K562 (cell line): ENCODE data around the gene CCZ1B. TPM values are rescaled to one million over a fixed set of nuclear protein-coding genes. Genes with fewer than 3 reads are reported as not detected.
"Not testable (repeated sequence)": the region's sequence is repeated elsewhere in the genome, so short reads cannot be mapped to it uniquely, and the experiment has no call there.

Source experiments
- ATAC-seq: fragments of 200-7000 bp; cut with Tn5 transposase; 3 replicates; pipeline ENCODE4 v1.9.1; 2020; ENCODE audit warnings: moderate library complexity
- BruUV-seq: library from RNA; stranded (reverse); fragments of 400-500 nt; replicated peaks from 2 replicates; lab custom pipeline; 2021; lab: Mats Ljungman, UMichigan
- CTCF ChIA-PET: fragments of 300-600 bp; formaldehyde crosslinking; extraction: SDS; loops from one replicate; lab custom pipeline; 2021; ENCODE audit warnings: low intra/inter-chr PET ratio; lab: Yijun Ruan, JAX
- POLR2A ChIA-PET: fragments of 300-600, 350-650 bp; sonication (Branson Sonifier 250); formaldehyde crosslinking; extraction: SDS; loops from one replicate; lab custom pipeline; 2021; ENCODE audit warnings: antibody characterized with exemption, inconsistent platforms; lab: Yijun Ruan, JAX
- DNase-seq, 4 experiments: peaks; one replicate each; pipeline versions ENCODE4 v3.0.0 to v3.0.0-alpha.2; 2011 to 2018; ENCODE audit warnings: low spot score in 3 of 4, mixed read lengths in 3 of 4; ENCODE audit errors: extremely low read depth in 1 of 4
- FAIRE-seq: peaks from 2 replicates; lab custom pipeline; 2011; peaks lifted over from hg19 to GRCh38; lab: Jason Lieb, UNC
- H2AFZ ChIP-seq: 2 replicates; pipeline ENCODE4 v1.6.0; 2011; ENCODE audit warnings: low read depth, low read length, control low read depth, inconsistent platforms
- H3K27ac ChIP-seq: fragments of 200-600 bp; 3 replicates; pipeline ENCODE4 v1.8.0; 2011; ENCODE audit warnings: low read depth, mild to moderate bottlenecking, control low read depth, inconsistent platforms, low read length, moderate library complexity, mixed read lengths; ENCODE audit errors: extremely low read depth
- H3K27me3 ChIP-seq, 2 experiments: fragments of 300-600 bp in 1 of 2; 2 replicates in 1 of 2; 3 replicates in 1 of 2; pipeline versions ENCODE4 v1.6.0 to v1.8.0; 2011; ENCODE audit warnings: inconsistent platforms in 2 of 2, low read length in 2 of 2, mild to moderate bottlenecking in 1 of 2, mixed read lengths in 1 of 2, moderate library complexity in 1 of 2; ENCODE audit not compliant: control insufficient read depth in 2 of 2, insufficient read depth in 2 of 2
- H3K36me3 ChIP-seq: fragments of 300-600 bp; 3 replicates; pipeline ENCODE4 v1.8.0; 2011; ENCODE audit warnings: mild to moderate bottlenecking, low read length, inconsistent platforms; ENCODE audit not compliant: control insufficient read depth, insufficient read depth
- H3K4me1 ChIP-seq, 2 experiments: fragments of 200-600 bp in 1 of 2; replicated peaks in 1 of 2; 2 replicates in 1 of 2; 3 replicates in 1 of 2; pipeline versions ENCODE4 v1.5.1 to v1.8.0; 2011; ENCODE audit warnings: inconsistent platforms in 2 of 2, low read length in 2 of 2, mild to moderate bottlenecking in 1 of 2, mixed read lengths in 1 of 2, moderate library complexity in 1 of 2; ENCODE audit not compliant: control insufficient read depth in 2 of 2, insufficient read depth in 2 of 2
- H3K4me2 ChIP-seq: 2 replicates; pipeline ENCODE4 v1.6.1; 2011; ENCODE audit warnings: low read length, control low read depth, inconsistent platforms, mixed read lengths; ENCODE audit not compliant: insufficient read depth
- H3K4me3 ChIP-seq: fragments of 200-600 bp; sonication (generic), shearing (Covaris generic); 2 replicates; pipeline ENCODE4 v1.5.1; 2016; ENCODE audit warnings: control low read depth, inconsistent platforms
- H3K79me2 ChIP-seq: fragments of 200-600 bp; 3 replicates; pipeline ENCODE4 v1.8.0; 2011; ENCODE audit warnings: low read length, inconsistent platforms; ENCODE audit not compliant: control insufficient read depth, insufficient read depth
- H3K9ac ChIP-seq, 2 experiments: 2 replicates each; pipeline versions ENCODE4 v1.6.0 to v1.6.1; 2011; ENCODE audit warnings: low read depth in 2 of 2, low read length in 2 of 2, control low read depth in 1 of 2, inconsistent platforms in 1 of 2, mild to moderate bottlenecking in 1 of 2, mixed read lengths in 1 of 2; ENCODE audit not compliant: insufficient read depth in 1 of 2
- H3K9me1 ChIP-seq: one replicate; pipeline ENCODE4 v1.6.0; 2011; ENCODE audit warnings: inconsistent platforms, mild to moderate bottlenecking, low read length, moderate library complexity; ENCODE audit not compliant: control insufficient read depth, insufficient read depth
- H3K9me3 ChIP-seq: replicated peaks from 2 replicates; pipeline ENCODE4 v1.5.1; 2011; ENCODE audit warnings: low read depth, low read length, inconsistent platforms; ENCODE audit not compliant: control insufficient read depth, insufficient read depth
- H4K20me1 ChIP-seq: replicated peaks from 2 replicates; pipeline ENCODE4 v1.6.1; 2011; ENCODE audit warnings: low read length, inconsistent platforms, mixed read lengths; ENCODE audit not compliant: control insufficient read depth, insufficient read depth
- WGBS: fragments of 100-300 bp; shearing (Covaris generic); methylation state at CpG from one replicate; pipeline ENCODE4 v1.1.6; 2016; ENCODE audit warnings: low coverage, mixed read lengths; ENCODE audit not compliant: insufficient coverage; ENCODE audit errors: missing lambda C conversion rate; 5-methylcytosine and 5-hydroxymethylcytosine counted together
- in situ Hi-C: fragments of 300-500 bp; cut with MboI; formaldehyde crosslinking; loops from 4 replicates; pipeline ENCODE4 v1.15.0; 2018; ENCODE audit warnings: inconsistent platforms, mixed read lengths
- intact Hi-C: fragments of 100-400 bp; cut with micrococcal nuclease; formaldehyde crosslinking; loops from 2 replicates; pipeline ENCODE4 v1.14.2; 2022
- polyA plus RNA-seq, 8 experiments: library from polyadenylated mRNA; depleted of rRNA in 4 of 8; stranded (reverse) in 5 of 8; unstranded in 3 of 8; fragments of >200 nt; fragmentation: Nextera tagmentation in 2 of 8; fragmentation: Illumina TruSeq in 1 of 8; extraction: Ambion mirVana in 2 of 8; extraction: Trizol in 1 of 8; gene quantifications; 2 replicates each; pipeline versions ENCODE4 v1.2.1 to v1.2.3, GENCODE V29; 2011 to 2014; ENCODE audit warnings: inconsistent platforms in 1 of 8, missing spikeins in 1 of 8
- total RNA-seq, 7 experiments: library from RNA; depleted of rRNA in 6 of 7; stranded (reverse); fragments of >200 nt in 6 of 7; fragmentation: Illumina TruSeq in 2 of 7; extraction: Trizol in 2 of 7; gene quantifications; 2 replicates each; pipeline versions ENCODE4 v1.2.1 to v1.2.3, GENCODE V29; 2011 to 2021; ENCODE audit warnings: low replicate concordance in 1 of 7

CCZ1B gene
- total and polyA plus RNA-seq, 9 of the 15 experiments (the other 6 are each of a cell fraction or from before 2014, with no cell fraction given): 8.1 to 78.5 (median 36.8) TPM

- BruUV-seq, H3K9me3 ChIP-seq, DNase-seq, H3K9me1 ChIP-seq, H2AFZ ChIP-seq, FAIRE-seq, POLR2A ChIA-PET, intact Hi-C loops, H3K4me3 ChIP-seq, H3K27ac ChIP-seq, CTCF ChIA-PET, in situ Hi-C loops, H3K9ac ChIP-seq, H3K79me2 ChIP-seq, H3K36me3 ChIP-seq, H4K20me1 ChIP-seq, H3K4me1 ChIP-seq, ATAC-seq, H3K4me2 ChIP-seq, H3K27me3 ChIP-seq: not testable (repeated sequence)
- WGBS: 87% methylated on average over 2 of the region's 2 CpGs
Observed at GRCh38 chr7:6813011-6813410, 13.1 kb downstream of the CCZ1B start.

DNA sequence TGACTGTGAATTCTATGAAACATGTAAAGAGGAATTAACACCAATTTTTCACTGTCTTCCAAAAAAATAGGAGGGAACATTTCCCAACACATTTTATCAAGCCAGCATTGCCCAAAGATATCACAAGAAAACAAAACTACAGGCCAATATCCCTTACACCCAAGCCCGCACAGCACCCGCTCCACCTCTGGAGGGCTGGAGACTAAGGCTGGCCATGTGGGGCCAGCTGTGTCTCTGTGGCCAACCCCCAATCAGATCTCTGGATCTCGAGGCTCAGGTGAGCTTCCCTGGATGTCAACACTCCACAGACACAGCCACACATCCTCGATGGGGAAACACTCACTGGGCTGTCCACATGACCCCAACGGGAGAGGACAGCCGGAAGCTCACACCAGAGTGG is 18.1 kb downstream of the CCZ1B start:
- WGBS: no CpG with 5 or more reads among the region's 6 CpGs

DNA sequence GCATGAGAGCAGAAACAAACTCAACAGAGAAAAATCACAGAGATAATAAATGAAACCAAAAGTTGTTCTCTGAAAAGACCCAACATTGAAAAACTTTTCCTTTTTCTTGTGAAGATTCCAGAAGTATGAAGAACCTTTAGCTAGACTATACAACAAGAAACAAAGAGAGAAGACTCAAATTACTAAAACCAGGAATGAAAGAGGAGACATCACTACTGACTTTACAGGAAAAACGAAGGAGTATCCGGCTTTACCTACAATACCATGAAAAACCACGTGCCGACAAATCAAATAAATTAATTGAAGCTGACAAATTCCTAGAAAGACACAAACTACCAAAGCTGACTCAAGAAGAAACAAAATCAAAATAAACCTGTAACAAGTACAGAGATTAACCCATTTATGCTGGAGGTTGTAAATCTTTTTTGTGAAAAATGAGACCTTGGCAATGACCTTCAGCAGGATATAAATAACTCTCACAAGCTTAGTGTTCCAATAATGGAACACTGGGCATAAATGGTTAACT is 18.6 kb downstream of the CCZ1B start:
- FAIRE-seq, CTCF ChIA-PET, POLR2A ChIA-PET, H3K4me2 ChIP-seq, H4K20me1 ChIP-seq, H3K79me2 ChIP-seq, H3K4me1 ChIP-seq, H3K36me3 ChIP-seq, ATAC-seq, BruUV-seq, intact Hi-C loops, H3K9ac ChIP-seq, H3K4me3 ChIP-seq, H3K9me1 ChIP-seq, DNase-seq, H3K9me3 ChIP-seq, H2AFZ ChIP-seq, H3K27me3 ChIP-seq, in situ Hi-C loops, H3K27ac ChIP-seq: not testable (repeated sequence)
- WGBS: no CpG with 5 or more reads among the region's 4 CpGs

More for the DNA sequence above, 18.1 kb downstream of the CCZ1B start:
- H4K20me1 ChIP-seq, H3K27ac ChIP-seq, H3K9me3 ChIP-seq, CTCF ChIA-PET, H3K36me3 ChIP-seq, H2AFZ ChIP-seq, ATAC-seq, POLR2A ChIA-PET, H3K27me3 ChIP-seq, H3K4me2 ChIP-seq, DNase-seq, H3K4me1 ChIP-seq, BruUV-seq, H3K4me3 ChIP-seq, H3K9ac ChIP-seq, H3K9me1 ChIP-seq, H3K79me2 ChIP-seq, in situ Hi-C loops, FAIRE-seq, intact Hi-C loops: not testable (repeated sequence)

DNA sequence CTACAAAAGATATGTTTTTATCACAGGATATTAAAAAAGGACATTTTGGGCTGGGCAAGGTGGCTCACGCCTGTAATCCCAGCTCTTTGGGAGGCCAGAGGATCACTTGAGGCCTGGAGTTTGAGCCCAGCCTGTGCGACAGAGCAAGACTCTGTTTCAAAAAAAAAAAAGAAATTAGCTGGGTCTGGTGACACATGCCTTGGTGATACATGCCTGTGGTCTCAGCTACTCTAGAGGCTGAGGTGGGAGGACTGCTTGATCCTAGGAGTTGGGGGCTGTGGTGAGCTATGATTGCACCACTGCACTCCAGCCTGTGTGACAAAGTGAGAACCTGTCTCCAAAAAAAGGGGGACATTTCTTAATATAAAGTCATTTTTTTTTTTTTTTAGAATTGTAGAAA is 25.7 kb downstream of the CCZ1B start:
- DNase-seq, H4K20me1 ChIP-seq, H3K4me3 ChIP-seq, H3K9me3 ChIP-seq, in situ Hi-C loops, intact Hi-C loops, H3K36me3 ChIP-seq, H3K27me3 ChIP-seq, H3K9ac ChIP-seq, FAIRE-seq, H3K27ac ChIP-seq, POLR2A ChIA-PET, H3K79me2 ChIP-seq, H3K9me1 ChIP-seq, H2AFZ ChIP-seq, CTCF ChIA-PET, H3K4me2 ChIP-seq, BruUV-seq, ATAC-seq, H3K4me1 ChIP-seq: not testable (repeated sequence)
- WGBS: no CpG with 5 or more reads among the region's 2 CpGs
